DMS153 treated with DMSO at 0.1 percent for 48 hours (cell line): Measurements from ENCODE around the gene PBX3.

Experiments used
- DNase-seq: peaks from one replicate; lab custom pipeline; 2025; ENCODE audit not compliant: unreplicated experiment; lab: John Stamatoyannopoulos, UW

PBX3 gene

GRCh38 chr9:125969868-125970267 is 222.7 kb downstream of the PBX3 start:
- DNase-seq, result no peak

GRCh38 chr9:125970340-125970739 is 223.2 kb downstream of the PBX3 start:
- no peak for DNase-seq

- no peak for DNase-seq
These were observed 223.9 kb downstream of the PBX3 start for GRCh38 chr9:125971050-125971449.

- no peak for DNase-seq
These were observed 225.0 kb downstream of the PBX3 start for GRCh38 chr9:125972012-125972729.

GRCh38 chr9:125973547-125973946 is 226.4 kb downstream of the PBX3 start:
- DNase-seq, result no peak

- DNase-seq, result no peak
These were observed 227.5 kb downstream of the PBX3 start for GRCh38 chr9:125974705-125975104.

- DNase-seq, result no peak
These were observed 230.1 kb downstream of the PBX3 start for GRCh38 chr9:125977223-125977622.

GRCh38 chr9:125979383-125979782 is 232.2 kb downstream of the PBX3 start:
- DNase-seq, result no peak

- no peak for DNase-seq
These were observed 235.7 kb downstream of the PBX3 start for GRCh38 chr9:125982798-125983406.

GRCh38 chr9:125983681-125984080 is 236.5 kb downstream of the PBX3 start:
- no peak for DNase-seq

- DNase-seq, result no peak
These were observed 237.3 kb downstream of the PBX3 start for GRCh38 chr9:125984461-125984860.

- DNase-seq, result no peak
These were observed 238.2 kb downstream of the PBX3 start for GRCh38 chr9:125985142-125985997.

GRCh38 chr9:125985998-125986655 is 239.0 kb downstream of the PBX3 start:
- DNase-seq, result no peak

GRCh38 chr9:125986966-125987365 is 239.8 kb downstream of the PBX3 start:
- no peak for DNase-seq

- DNase-seq, result no peak
These were observed 240.2 kb downstream of the PBX3 start for GRCh38 chr9:125987420-125987819.

GRCh38 chr9:125988479-125989050 is 241.4 kb downstream of the PBX3 start:
- no peak for DNase-seq

GRCh38 chr9:125989090-125989501 is 241.9 kb downstream of the PBX3 start:
- no peak for DNase-seq

GRCh38 chr9:125989524-125990180 is 242.5 kb downstream of the PBX3 start:
- no peak for DNase-seq

GRCh38 chr9:125990186-125990792 is 243.1 kb downstream of the PBX3 start:
- no peak for DNase-seq

GRCh38 chr9:125990793-125991220 is 243.6 kb downstream of the PBX3 start:
- no peak for DNase-seq
